ENCODE results near the gene TOPAZ1. TPM values are rescaled to one million over a fixed set of nuclear protein-coding genes. Genes with fewer than 3 reads are reported as not detected.

TOPAZ1 gene
- total RNA-seq, 4 donors from 2014 or later, result not detected

GRCh38 chr3:44234648-44235268, 6.9 kb upstream of the TOPAZ1 start:
- no peak for TF ChIP-seq CTCF (IDR thresholded peaks at IDR 0.05; ENCODE audit: low read depth)

DNA sequence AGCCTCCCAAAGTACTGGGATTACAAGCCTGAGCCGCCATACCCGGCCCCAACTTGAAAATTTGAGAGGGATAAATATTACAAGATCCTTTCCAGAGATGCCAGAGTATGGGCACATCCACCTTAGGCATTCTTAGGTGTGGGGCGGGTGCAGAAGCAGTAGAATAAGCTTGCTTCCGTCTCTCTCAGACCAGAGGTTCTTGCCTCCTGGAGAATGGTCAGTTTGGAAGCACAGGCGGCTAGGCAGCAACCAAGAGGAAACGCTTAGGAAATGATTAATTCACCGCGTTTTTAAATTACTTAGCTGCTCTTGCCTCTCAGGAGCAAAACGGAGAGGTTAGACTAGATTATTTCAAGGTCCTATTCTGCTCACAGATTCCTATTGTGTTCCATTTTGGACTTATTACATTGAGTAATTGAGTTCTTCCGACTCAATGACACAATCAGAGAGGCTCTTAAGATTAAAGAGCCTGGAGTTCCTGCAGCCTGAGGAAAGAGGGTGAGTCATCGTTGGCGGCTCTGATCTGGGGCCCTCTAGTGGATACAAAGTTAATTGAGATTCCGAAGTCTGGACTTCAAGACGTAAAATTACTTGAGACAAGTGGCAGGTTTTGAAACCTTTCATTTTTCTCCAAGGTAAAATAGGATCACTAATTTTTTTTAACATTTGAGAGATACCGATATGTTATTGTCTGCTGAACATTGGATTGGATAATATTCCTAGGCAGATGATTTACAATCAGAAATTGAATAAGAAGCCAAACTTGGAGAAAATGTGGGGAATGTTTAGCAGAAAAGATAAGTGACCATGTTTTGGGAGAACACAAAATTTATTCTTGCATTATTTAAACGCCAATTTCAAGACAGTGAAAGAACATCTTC, 5.8 kb upstream of the TOPAZ1 start:
- no peak for TF ChIP-seq CTCF (IDR thresholded peaks at IDR 0.05; ENCODE audit: low read depth)

GRCh38 chr3:44236485-44236908, 5.2 kb upstream of the TOPAZ1 start:
- TF ChIP-seq CTCF (IDR thresholded peaks at IDR 0.05; ENCODE audit: low read depth), result no peak

DNA sequence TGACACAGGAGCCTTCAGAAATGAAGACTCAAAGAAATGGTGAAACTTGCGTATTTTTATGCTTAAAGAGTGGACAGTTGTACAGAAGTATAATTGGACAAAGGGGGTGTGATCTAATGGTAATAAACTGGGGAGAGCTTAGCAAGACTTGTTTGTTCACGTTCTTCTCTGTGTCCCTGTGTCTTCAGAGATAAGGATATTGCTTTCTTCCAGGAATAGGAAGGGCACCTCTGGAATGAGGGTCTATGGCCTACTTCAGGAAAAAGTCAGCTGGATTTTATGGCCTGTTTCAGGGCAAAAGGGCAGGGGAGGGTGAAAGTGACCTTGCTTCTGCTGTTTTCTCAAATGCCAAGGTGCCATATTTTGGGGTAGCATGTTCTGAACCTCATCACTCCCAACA, 4.5 kb upstream of the TOPAZ1 start:
- TF ChIP-seq CTCF (IDR thresholded peaks at IDR 0.05; ENCODE audit: low read depth), result no peak

DNA sequence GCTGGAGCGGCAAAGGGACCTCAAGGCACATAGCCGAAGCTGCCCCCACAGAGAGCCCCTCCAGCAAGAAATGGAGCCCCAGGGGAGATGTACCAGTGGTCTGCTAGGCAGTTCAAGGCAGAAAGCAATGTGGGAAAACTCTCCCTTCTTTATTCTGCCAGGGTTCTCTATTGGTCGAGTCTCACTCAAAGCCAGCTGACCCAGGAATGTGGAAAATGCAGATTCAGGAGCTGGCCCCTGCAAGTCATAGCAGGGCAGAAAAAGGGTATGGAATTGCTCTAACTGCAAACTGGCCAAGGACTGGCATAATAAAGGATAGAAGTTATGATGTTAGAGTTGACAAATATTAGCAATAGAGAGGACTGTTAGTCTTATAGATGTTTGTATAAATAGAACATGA, 4.0 kb upstream of the TOPAZ1 start:
- no peak for TF ChIP-seq CTCF (IDR thresholded peaks at IDR 0.05; ENCODE audit: low read depth)

DNA sequence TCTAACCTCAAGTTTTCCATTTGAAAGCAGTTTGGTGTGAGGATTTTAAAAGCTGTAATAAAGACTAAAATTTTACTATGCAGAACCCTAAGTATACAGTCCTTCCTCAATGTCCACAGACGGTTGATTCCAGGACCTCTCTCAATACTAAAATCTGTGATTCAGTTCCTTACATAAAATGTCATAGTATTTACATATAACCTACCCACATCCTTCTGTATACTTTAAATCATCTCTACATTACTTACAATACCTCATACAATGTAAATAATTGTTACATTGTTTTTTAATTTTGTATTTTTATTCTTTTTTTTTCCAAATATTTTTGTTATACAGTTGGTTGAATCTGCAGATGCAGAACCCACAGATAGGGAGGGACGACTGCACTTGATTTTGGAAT, 2.8 kb upstream of the TOPAZ1 start:
- no peak for TF ChIP-seq CTCF (IDR thresholded peaks at IDR 0.05; ENCODE audit: low read depth)

- no peak for TF ChIP-seq CTCF (IDR thresholded peaks at IDR 0.05; ENCODE audit: low read depth)
These were observed 1.6 kb upstream of the TOPAZ1 start for GRCh38 chr3:44240061-44240460.

All from subcutaneous adipose tissue (tissue), 4 donors.